A549 (cell line): ENCODE measurements around the gene NEK7.

Experiments
- BHLHE40 ChIP-seq: IDR thresholded peaks from 2 replicates; pipeline ENCODE4 v1.6.1; 2012; ENCODE audit warnings: low read depth, low read length, inconsistent platforms
- EP300 ChIP-seq, 2 experiments: fragments of >200 bp; sonication (Bioruptor Twin); formaldehyde crosslinking; IDR thresholded peaks; 2 replicates in 1 of 2; 3 replicates in 1 of 2; pipeline ENCODE4 v1.6.1; 2016 to 2017
- HOXB5 ChIP-seq: fragments of 250-450 bp; sonication (Bioruptor Pico); IDR thresholded peaks from 2 replicates; pipeline ENCODE4 v1.5.0; 2020; ENCODE audit warnings: mild to moderate bottlenecking, moderate library complexity
- POLR2A ChIP-seq: IDR thresholded peaks from 2 replicates; pipeline ENCODE4 v1.6.1; 2012; ENCODE audit warnings: mild to moderate bottlenecking, low read length
- POLR2AphosphoS2 ChIP-seq: conservative IDR thresholded peaks from 2 replicates; pipeline ENCODE4 v1.6.1; 2012; ENCODE audit warnings: low read length, improper control_type of control experiment, inconsistent platforms
- RAD21 ChIP-seq, 2 experiments: fragments of >200 bp in 1 of 2; sonication (Bioruptor Twin) in 1 of 2; formaldehyde crosslinking in 1 of 2; IDR thresholded peaks in 1 of 2; conservative IDR thresholded peaks in 1 of 2; 2 replicates in 1 of 2; 3 replicates in 1 of 2; pipeline ENCODE4 v1.6.1; 2012 to 2018; ENCODE audit warnings: inconsistent platforms in 1 of 2
- RARB ChIP-seq: fragments of 250-450 bp; sonication (Bioruptor Pico); IDR thresholded peaks from 2 replicates; pipeline ENCODE4 v1.8.0; 2021; ENCODE audit warnings: mild to moderate bottlenecking, moderate library complexity
- TF ChIP-seq, protein P1 (sequence below): fragments of >200 bp; sonication (Bioruptor Twin); formaldehyde crosslinking; IDR thresholded peaks from 3 replicates; pipeline ENCODE4 v1.5.1; 2016

DNA sequence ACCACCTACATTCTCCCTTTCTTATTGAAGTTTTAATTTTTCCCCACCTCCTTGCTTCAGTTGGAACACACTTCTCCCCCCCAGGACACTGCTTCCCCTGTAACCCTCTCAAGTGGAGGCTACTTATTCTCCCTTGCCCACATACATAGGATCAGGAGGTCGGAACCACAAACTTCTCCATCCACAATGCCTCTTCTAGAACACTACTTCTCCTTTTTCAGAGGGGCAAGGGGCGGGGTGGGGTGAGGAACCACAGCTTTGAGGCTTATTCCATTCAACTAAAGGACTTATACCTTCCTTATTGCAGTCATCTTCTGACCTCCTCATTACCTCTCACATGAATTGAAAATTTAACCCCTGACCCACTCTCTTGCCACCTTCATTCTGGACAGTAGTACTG lies 81.3 kb downstream of the NEK7 start:
- TF ChIP-seq EP300 (IDR thresholded peaks at IDR 0.05) (no peak), RAD21 (conservative IDR thresholded peaks at IDR 0.05 in 1 of 2, IDR thresholded peaks at IDR 0.05 in 1 of 2) (no peak), RARB (CRISPR knock-in tag) (no peak), POLR2AphosphoS2 (no peak), BHLHE40 (no peak), POLR2A (no peak), HOXB5 (CRISPR knock-in tag) (no peak)
- TF ChIP-seq, protein P1, sequence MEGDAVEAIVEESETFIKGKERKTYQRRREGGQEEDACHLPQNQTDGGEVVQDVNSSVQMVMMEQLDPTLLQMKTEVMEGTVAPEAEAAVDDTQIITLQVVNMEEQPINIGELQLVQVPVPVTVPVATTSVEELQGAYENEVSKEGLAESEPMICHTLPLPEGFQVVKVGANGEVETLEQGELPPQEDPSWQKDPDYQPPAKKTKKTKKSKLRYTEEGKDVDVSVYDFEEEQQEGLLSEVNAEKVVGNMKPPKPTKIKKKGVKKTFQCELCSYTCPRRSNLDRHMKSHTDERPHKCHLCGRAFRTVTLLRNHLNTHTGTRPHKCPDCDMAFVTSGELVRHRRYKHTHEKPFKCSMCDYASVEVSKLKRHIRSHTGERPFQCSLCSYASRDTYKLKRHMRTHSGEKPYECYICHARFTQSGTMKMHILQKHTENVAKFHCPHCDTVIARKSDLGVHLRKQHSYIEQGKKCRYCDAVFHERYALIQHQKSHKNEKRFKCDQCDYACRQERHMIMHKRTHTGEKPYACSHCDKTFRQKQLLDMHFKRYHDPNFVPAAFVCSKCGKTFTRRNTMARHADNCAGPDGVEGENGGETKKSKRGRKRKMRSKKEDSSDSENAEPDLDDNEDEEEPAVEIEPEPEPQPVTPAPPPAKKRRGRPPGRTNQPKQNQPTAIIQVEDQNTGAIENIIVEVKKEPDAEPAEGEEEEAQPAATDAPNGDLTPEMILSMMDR = no peak
